HG03139 (cell line): ENCODE results near the gene HACD3.

Source experiments
- ATAC-seq: cut with Tn5 transposase; IDR thresholded peaks from one replicate; pipeline ENCODE4 v1.9.1; 2021; ENCODE audit not compliant: unreplicated experiment

HACD3 gene

GRCh38 chr15:65530318-65531111 lies at the start of gene HACD3:
TSS of gene HACD3 (plus strand) at chr15:65530463. CDS start at chr15:65530632, 169 bp downstream.
- ATAC-seq = peak; percentile 62

GRCh38 chr15:65484876-65485275 lies 45.4 kb upstream of the HACD3 start:
- no peak for ATAC-seq

DNA sequence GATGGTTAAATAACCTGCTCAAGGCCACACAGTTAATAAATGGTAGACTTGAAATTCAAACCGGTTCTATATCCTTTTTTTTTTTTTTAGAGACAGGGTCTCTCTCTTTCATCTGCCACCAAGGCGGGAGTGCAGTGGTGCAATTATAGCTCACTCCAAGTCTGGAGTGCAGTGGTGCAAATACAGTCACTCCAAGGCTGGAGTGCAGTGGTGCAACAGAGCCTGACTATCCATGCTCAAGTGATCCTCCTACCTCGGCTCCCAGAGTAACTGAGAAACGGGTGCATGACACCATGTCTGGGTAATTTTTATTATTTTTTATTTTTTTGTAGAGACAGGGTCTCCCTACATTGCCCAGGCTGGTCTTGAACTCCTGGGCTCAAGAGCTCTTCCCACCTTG lies 36.2 kb upstream of the HACD3 start:
- no peak for ATAC-seq

GRCh38 chr15:65509321-65509720 lies 20.9 kb upstream of the HACD3 start:
- no peak for ATAC-seq

- ATAC-seq = no peak
Observed at GRCh38 chr15:65512189-65512588, 18.1 kb upstream of the HACD3 start.

DNA sequence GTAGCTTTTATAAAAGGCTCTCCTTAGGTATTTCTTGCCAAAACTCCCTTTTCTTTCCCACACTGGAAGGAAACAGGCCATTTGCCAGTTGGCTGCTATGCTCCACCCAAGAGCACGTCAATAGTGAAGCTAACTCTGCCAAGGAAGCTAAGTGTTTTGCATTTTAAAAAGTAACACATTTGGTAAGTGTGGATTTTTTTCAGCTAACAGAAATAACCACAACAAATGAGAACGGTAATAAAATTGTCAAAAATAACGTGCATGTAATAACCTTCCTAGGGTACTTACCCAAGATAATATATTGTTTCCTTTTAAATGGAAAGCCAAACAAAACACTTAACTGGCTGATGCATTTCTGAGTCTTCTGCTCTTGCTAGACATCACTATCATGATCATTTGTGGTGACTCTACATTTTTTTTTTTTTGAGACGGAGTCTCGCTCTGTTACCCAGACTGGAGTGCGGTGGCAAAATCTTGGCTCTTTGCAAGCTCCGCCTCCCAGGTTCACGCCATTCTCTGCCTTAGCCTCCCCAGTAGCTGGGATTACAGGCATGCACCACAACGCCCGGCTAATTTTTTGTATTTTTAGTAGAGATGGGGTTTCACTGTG lies 17.4 kb upstream of the HACD3 start:
- no peak for ATAC-seq

DNA sequence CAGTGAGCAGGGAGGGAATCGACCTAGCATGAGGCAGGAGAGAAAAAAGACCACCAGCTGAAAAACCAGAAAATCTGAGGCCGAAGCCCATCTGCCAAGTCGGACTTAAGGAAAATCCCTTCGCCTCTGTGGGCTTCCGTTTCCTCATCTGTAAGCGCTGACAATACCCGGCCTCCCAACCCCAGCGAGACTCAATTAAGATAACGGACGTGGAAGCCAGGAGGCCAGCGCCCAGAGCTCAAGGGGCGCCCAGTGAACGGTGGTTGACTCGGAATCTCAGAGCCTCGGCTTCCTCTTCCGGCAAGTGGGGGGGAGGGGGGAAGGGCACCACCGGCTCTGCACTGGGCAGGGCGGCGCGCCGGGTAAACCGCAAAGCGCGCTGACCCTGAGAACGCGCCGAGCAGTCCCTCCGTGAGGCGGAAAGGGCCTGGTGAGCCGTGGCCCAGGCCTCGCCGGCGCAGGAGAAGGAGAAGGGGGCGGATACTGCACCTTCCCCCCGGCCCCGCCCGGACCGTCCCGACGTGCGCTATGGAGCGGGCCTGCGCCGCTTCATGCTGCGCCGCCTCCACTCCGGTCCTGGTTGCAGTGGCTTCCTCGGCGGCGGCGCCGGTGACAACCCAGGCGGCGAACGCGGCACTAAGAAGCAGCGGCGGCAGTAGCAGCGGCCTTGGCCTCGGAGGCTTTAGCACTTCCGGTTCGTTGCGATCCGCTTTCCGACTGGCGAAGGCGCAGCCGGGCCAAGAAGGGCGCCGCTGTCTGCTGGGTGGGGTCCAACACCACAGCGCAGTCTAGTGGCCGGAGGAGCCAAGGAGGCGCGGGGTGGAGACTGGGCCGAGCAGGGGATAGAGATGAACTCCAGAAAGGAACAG lies 13.0 kb upstream of the HACD3 start, which contains the start of gene DPP8:
Gene DPP8, minus strand, starts transcription at position 693 of the 869 bp plus-strand sequence. CDS start 5,136 bp downstream, outside the sequence.
- ATAC-seq = peak; percentile 79

GRCh38 chr15:65517866-65518207 lies 12.4 kb upstream of the HACD3 start:
- ATAC-seq = no peak

DNA sequence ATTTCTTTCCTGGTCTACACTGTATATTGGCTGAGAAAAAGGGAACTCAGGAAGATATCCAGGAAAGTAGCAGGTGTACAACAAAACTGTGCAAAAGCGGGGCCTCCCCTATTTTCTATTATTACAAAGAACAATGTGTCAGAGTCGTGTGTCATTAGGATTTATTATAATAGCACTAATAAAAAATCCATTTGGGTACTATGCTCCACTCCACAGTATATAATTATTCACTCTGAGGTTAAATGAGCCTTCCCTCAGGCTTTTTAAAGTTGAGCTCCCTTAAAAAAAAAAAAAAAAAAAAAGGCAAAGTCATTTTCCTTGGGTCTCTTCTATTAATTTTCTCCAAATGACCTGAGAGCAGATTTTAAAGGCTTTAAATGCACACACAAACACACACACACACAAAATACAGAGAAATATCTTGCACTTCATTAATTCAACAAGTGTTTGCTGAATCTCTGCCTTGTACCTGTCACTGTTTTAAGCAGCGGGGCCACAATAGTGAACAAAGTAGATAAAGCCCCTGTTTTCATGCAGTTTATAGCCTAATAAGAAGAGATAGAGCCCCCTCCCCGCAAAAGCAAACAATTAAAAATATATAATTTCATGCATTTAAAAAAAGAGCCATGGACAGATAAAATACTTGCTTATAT lies 11.5 kb upstream of the HACD3 start:
- no peak for ATAC-seq

- ATAC-seq = no peak
Observed at GRCh38 chr15:65521350-65521749, 8.9 kb upstream of the HACD3 start.

DNA sequence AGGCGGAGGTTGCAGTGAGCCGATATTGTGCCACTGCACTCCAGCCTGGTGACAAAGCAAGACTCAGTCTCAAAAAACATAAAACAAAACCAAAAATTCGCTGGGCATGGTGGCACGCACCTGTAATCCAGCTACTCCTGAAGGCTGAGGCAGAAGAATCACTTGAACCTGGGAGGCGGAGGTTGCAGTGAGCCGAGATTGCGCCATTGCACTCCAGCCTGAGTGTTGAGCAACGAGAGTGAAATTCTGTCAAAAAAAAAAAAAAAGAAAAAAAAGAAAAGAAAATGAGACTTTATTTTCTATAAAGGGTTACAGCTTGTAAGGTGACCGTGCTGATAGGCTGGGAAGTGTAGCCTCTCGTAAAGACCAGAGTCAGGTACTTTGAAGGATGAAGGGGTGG lies 6.0 kb upstream of the HACD3 start:
- no peak for ATAC-seq

GRCh38 chr15:65525622-65526021 lies 4.6 kb upstream of the HACD3 start:
- no peak for ATAC-seq

- ATAC-seq = no peak
Observed at GRCh38 chr15:65528461-65529060, 1.7 kb upstream of the HACD3 start.

- no peak for ATAC-seq
Observed at GRCh38 chr15:65529762-65530317, 423 bp upstream of the HACD3 start.

GRCh38 chr15:65532738-65533051 lies 2.4 kb downstream of the HACD3 start:
- no peak for ATAC-seq

GRCh38 chr15:65533057-65533756 lies 2.9 kb downstream of the HACD3 start:
- ATAC-seq = no peak

DNA sequence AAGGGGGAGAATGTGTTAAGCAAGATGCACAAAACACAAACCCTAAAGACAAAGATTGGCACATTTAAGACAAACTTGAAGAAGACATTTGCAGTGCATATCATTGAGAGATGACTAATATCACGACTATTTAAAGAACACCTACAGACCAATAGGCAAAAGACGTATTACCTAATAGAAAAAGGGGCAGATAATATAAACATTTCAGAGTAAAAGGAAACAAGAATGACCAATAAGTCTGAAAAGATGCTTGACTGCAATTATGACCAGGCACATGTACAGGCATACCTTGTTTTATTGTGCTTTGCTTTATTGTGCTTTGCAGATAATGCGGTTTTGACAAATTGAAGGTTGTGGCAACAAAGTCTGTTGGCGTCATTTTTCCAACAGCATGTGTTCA lies 4.9 kb downstream of the HACD3 start:
- no peak for ATAC-seq

DNA sequence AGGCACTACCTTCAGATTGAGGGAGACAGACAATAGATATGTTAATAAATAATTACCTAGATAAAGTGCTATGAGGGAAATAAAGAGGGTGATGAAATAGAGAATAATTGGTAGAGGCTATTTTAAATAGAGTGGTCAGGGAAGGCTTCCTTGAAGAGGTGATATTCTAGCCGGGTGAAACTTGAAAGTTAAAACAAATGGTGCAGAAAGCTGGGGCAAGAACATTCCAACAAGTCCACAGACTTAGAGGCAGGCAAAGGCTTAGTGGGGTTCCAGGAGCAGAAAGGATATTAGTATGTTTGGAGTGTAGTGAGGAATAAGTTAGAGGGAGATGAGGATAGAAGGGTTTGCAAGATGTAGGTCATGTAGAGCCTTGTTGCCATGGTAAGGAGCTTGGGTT lies 10.1 kb downstream of the HACD3 start:
- ATAC-seq = no peak

- no peak for ATAC-seq
Observed at GRCh38 chr15:65541231-65541820, 11.1 kb downstream of the HACD3 start.

DNA sequence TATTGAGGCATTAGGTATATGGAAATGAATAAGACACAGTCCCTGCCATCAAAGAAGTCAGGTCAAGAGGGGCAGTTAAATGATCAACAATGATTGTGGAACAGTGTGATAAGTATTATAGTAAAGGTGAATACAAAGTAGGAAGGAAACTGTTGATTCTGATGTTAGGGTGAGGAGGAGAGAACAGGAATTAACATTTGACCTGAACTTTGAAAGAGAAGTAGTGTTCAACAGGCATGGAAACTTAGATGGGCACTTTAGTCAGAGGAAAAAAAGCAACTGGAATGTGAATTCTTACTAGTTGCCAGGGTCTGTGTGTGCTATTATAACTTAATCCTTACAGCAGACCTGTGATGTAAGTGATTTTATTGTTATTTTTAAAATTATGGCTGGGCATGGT lies 17.6 kb downstream of the HACD3 start:
- ATAC-seq = no peak
